GM23248 (cell line): ENCODE data around the gene FBXO27. TPM values are rescaled to one million over a fixed set of nuclear protein-coding genes. Genes with fewer than 3 reads are reported as not detected.
A peak's percentile ranks its signal among the peaks of the same experiment; 100 is the strongest.

Experiments
- DNase-seq: peaks from one replicate; pipeline ENCODE4 v3.0.0-alpha.2; 2015
- H2AFZ ChIP-seq: fragments of 200-600 bp; sonication (generic); 2 replicates; pipeline ENCODE4 v1.6.1; 2016; ENCODE audit warnings: antibody characterized with exemption
- H3F3A ChIP-seq: fragments of 200-600 bp; sonication (generic); 2 replicates; pipeline ENCODE4 v1.6.1; 2016; ENCODE audit warnings: mild to moderate bottlenecking, antibody characterized with exemption, mixed run types; ENCODE audit not compliant: insufficient read depth
- H3K27ac ChIP-seq: fragments of 200-600 bp; sonication (generic); 2 replicates; pipeline ENCODE4 v1.5.1; 2016; ENCODE audit warnings: mild to moderate bottlenecking
- H3K27me3 ChIP-seq: fragments of 200-600 bp; sonication (generic); replicated peaks from 2 replicates; pipeline ENCODE4 v1.6.1; 2016; ENCODE audit warnings: mild to moderate bottlenecking; ENCODE audit not compliant: insufficient read depth
- H3K36me3 ChIP-seq: fragments of 200-600 bp; sonication (generic); 2 replicates; pipeline ENCODE4 v1.6.1; 2016; ENCODE audit warnings: low read depth, mild to moderate bottlenecking
- H3K4me1 ChIP-seq: fragments of 200-600 bp; sonication (generic); 2 replicates; pipeline ENCODE4 v1.6.1; 2016; ENCODE audit warnings: mild to moderate bottlenecking; ENCODE audit not compliant: insufficient read depth
- H3K4me2 ChIP-seq: fragments of 200-600 bp; sonication (generic); one replicate; pipeline ENCODE4 v1.6.1; 2016; ENCODE audit warnings: mild to moderate bottlenecking; ENCODE audit not compliant: unreplicated experiment
- H3K4me3 ChIP-seq: fragments of 200-600 bp; sonication (generic); 2 replicates; pipeline ENCODE4 v1.5.1; 2016; ENCODE audit warnings: mild to moderate bottlenecking
- H3K79me2 ChIP-seq: fragments of 200-600 bp; sonication (generic); 2 replicates; pipeline ENCODE4 v1.6.1; 2016; ENCODE audit warnings: mild to moderate bottlenecking; ENCODE audit not compliant: insufficient read depth
- H3K9ac ChIP-seq: fragments of 200-600 bp; sonication (generic); 2 replicates; pipeline ENCODE4 v1.6.1; 2016; ENCODE audit warnings: mild to moderate bottlenecking
- H3K9me2 ChIP-seq: fragments of 200-600 bp; sonication (generic); 2 replicates; pipeline ENCODE4 v1.6.1; 2016; ENCODE audit warnings: mixed run types, mild to moderate bottlenecking, moderate library complexity; ENCODE audit not compliant: insufficient read depth
- H3K9me3 ChIP-seq: fragments of 200-600 bp; sonication (generic); one replicate; pipeline ENCODE4 v1.6.1; 2017; ENCODE audit warnings: low read depth
- H4K20me1 ChIP-seq: fragments of 200-600 bp; sonication (generic); 2 replicates; pipeline ENCODE4 v1.6.0; 2016; ENCODE audit not compliant: insufficient read depth
- EZH2 ChIP-seq: fragments of 200-600 bp; sonication (generic); IDR thresholded peaks from 2 replicates; pipeline ENCODE4 v1.6.1; 2018; ENCODE audit warnings: antibody characterized with exemption, mild to moderate bottlenecking; ENCODE audit not compliant: insufficient read depth, poor library complexity, severe bottlenecking
- EZH2phosphoT487 ChIP-seq: fragments of 200-600 bp; sonication (generic); IDR thresholded peaks from 2 replicates; pipeline ENCODE4 v1.6.1; 2018; ENCODE audit warnings: antibody characterized with exemption, moderate library complexity, mild to moderate bottlenecking, low read depth; ENCODE audit not compliant: insufficient read depth
- WGBS, 2 experiments: methylation state at CpG; one replicate each; pipeline ENCODE4 v1.1.6; 2015 to 2017; ENCODE audit warnings: low lambda C conversion rate in 2 of 2, low coverage in 1 of 2; ENCODE audit errors: missing lambda C conversion rate in 2 of 2; 5-methylcytosine and 5-hydroxymethylcytosine counted together
- in situ Hi-C: fragments of 300-500 bp; cut with MboI; formaldehyde crosslinking; loops from 2 replicates; pipeline ENCODE4 v1.15.0; 2020
- polyA plus RNA-seq: library from polyadenylated mRNA; unstranded; fragments of >200 nt; fragmentation: Nextera tagmentation; extraction: Ambion mirVana; gene quantifications from 2 replicates; pipeline ENCODE4 v1.2.1, GENCODE V29; 2016
- total RNA-seq: library from RNA; depleted of rRNA; stranded (reverse); fragments of >200 nt; shearing (Covaris generic); gene quantifications from 2 replicates; pipeline ENCODE4 v1.2.3, GENCODE V29; 2014; rRNA removed

Gene FBXO27
- total RNA-seq: 0.54 and 2.8 TPM in 2 replicates
- polyA plus RNA-seq: 2.1 and 4.0 TPM in 2 replicates

GRCh38 chr19:39032063-39032918 lies at the start of gene FBXO27:
Gene FBXO27, minus strand, starts transcription at chr19:39032549. Its CDS starts 322 bp downstream, at chr19:39032227.
- WGBS, 2 experiments: 6 to 7% methylated on average over 34 to 56 of the region's 66 CpGs
- Histone ChIP-seq H4K20me1 (no peaks in the 10 kb centered on the region), H3K36me3 (no peaks in the 10 kb centered on the region), H3K9ac (peak within 1 kb of the TSS; percentile 37), H3K79me2 (no peaks in the 10 kb centered on the region), H3K4me2 (peak within 1 kb of the TSS; percentile 87), H3F3A (no peaks in the 10 kb centered on the region), H3K9me3 (no peaks in the 10 kb centered on the region), H3K4me3 (peak within 1 kb of the TSS; percentile 81), H3K27ac (no peak within 1 kb of the TSS), H3K27me3 (peaks cover 3% of the 10 kb centered on the region; the same call in 1 of the 2 replicates), H2AFZ (peak within 1 kb of the TSS; percentile 91), H3K9me2 (no peaks in the 10 kb centered on the region), H3K4me1 (no peaks in the 10 kb centered on the region)
- peak; percentile 32 for DNase-seq
- in situ Hi-C loops: no loop called here
- TF ChIP-seq EZH2: no peak
- no peak for TF ChIP-seq EZH2phosphoT487

- H3K27ac ChIP-seq: no peak overlapping the region
- peaks cover 18% of the 10 kb centered on the region for H3K4me1 ChIP-seq
- H3K4me2 ChIP-seq: no peak overlapping the region
- no peak for DNase-seq
- H3K9me3 ChIP-seq: no peaks in the 10 kb centered on the region
- in situ Hi-C loops: no loop called here
- 72 to 76% methylated on average over 3 of the region's 3 CpGs for WGBS, 2 experiments
- no peak overlapping the region for H2AFZ ChIP-seq
- peaks cover 5% of the 10 kb centered on the region for H3K27me3 ChIP-seq
- peaks cover 11% of the 10 kb centered on the region for H3F3A ChIP-seq
- no peaks in the 10 kb centered on the region for H4K20me1 ChIP-seq
- no peaks in the 10 kb centered on the region for H3K79me2 ChIP-seq
- no peaks in the 10 kb centered on the region for H3K36me3 ChIP-seq
- H3K4me3 ChIP-seq: no peak overlapping the region
- no peak overlapping the region for H3K9ac ChIP-seq
- TF ChIP-seq EZH2phosphoT487 (no peak), EZH2 (no peak)
- no peaks in the 10 kb centered on the region for H3K9me2 ChIP-seq
Observed at GRCh38 chr19:39080431-39080830, 48.1 kb upstream of the FBXO27 start.

GRCh38 chr19:39078436-39079200 lies 46.3 kb upstream of the FBXO27 start:
- peak overlapping the region; percentile 49 for H3K4me2 ChIP-seq
- peaks cover 24% of the 10 kb centered on the region for H3K4me1 ChIP-seq
- in situ Hi-C loops: no loop called here
- no peaks in the 10 kb centered on the region for H3K9me2 ChIP-seq
- H3K27me3 ChIP-seq: no peaks in the 10 kb centered on the region
- H3K9me3 ChIP-seq: no peaks in the 10 kb centered on the region
- H3K9ac ChIP-seq: peak overlapping the region; percentile 31
- no peak overlapping the region for H3K4me3 ChIP-seq
- H3K27ac ChIP-seq: peak overlapping the region; percentile 81
- TF ChIP-seq EZH2: no peak
- no peak for TF ChIP-seq EZH2phosphoT487
- H4K20me1 ChIP-seq: no peaks in the 10 kb centered on the region
- DNase-seq: peak; percentile 99
- no peaks in the 10 kb centered on the region for H3K79me2 ChIP-seq
- WGBS, 2 experiments: 11 to 15% methylated on average over 7 of the region's 7 CpGs
- H3F3A ChIP-seq: peaks cover 20% of the 10 kb centered on the region
- no peaks in the 10 kb centered on the region for H3K36me3 ChIP-seq
- H2AFZ ChIP-seq: peak overlapping the region; percentile 55

GRCh38 chr19:39077323-39077722 lies 45.0 kb upstream of the FBXO27 start:
- no peak overlapping the region for H3K4me2 ChIP-seq
- no peaks in the 10 kb centered on the region for H3K79me2 ChIP-seq
- no peaks in the 10 kb centered on the region for H3K27me3 ChIP-seq
- H2AFZ ChIP-seq: no peak overlapping the region
- no peak overlapping the region for H3K9ac ChIP-seq
- no peaks in the 10 kb centered on the region for H3K36me3 ChIP-seq
- no peaks in the 10 kb centered on the region for H4K20me1 ChIP-seq
- no peak for DNase-seq
- H3K9me3 ChIP-seq: no peaks in the 10 kb centered on the region
- TF ChIP-seq EZH2 (no peak), EZH2phosphoT487 (no peak)
- 88 to 92% methylated on average over 11 of the region's 11 CpGs for WGBS, 2 experiments
- peaks cover 23% of the 10 kb centered on the region for H3K4me1 ChIP-seq
- H3K4me3 ChIP-seq: no peak overlapping the region
- no peaks in the 10 kb centered on the region for H3K9me2 ChIP-seq
- in situ Hi-C loops: no loop called here
- H3K27ac ChIP-seq: no peak overlapping the region
- H3F3A ChIP-seq: peaks cover 20% of the 10 kb centered on the region
